Neural crest cell (in vitro differentiated cells): Measurements from ENCODE around the gene TMEM156. TPM values are rescaled to one million over a fixed set of nuclear protein-coding genes. Genes with fewer than 3 reads are reported as not detected.
"Not testable (repeated sequence)": the region's sequence is repeated elsewhere in the genome, so short reads cannot be mapped to it uniquely, and the experiment has no call there.

ENCODE experiments used
- DNase-seq: peaks from one replicate; pipeline ENCODE4 v3.0.0; 2021; ENCODE audit warnings: low read depth, mixed read lengths, low spot score
- H3K27ac Mint-ChIP-seq: one replicate; pipeline ENCODE4 v1.8.0; 2021; ENCODE audit warnings: mild to moderate bottlenecking, mixed read lengths; ENCODE audit not compliant: unreplicated experiment
- H3K27me3 Mint-ChIP-seq: 2 replicates; pipeline ENCODE4 v1.8.0; 2021; ENCODE audit warnings: low read depth, mild to moderate bottlenecking, mixed read lengths
- H3K36me3 Mint-ChIP-seq: 2 replicates; pipeline ENCODE4 v1.8.0; 2021; ENCODE audit warnings: low read depth, mild to moderate bottlenecking, mixed read lengths
- H3K4me1 Mint-ChIP-seq: 2 replicates; pipeline ENCODE4 v1.8.0; 2021; ENCODE audit warnings: mixed read lengths
- H3K4me3 Mint-ChIP-seq: one replicate; pipeline ENCODE4 v1.8.0; 2021; ENCODE audit warnings: mild to moderate bottlenecking, mixed read lengths
- H3K9me3 Mint-ChIP-seq: 2 replicates; pipeline ENCODE4 v1.8.0; 2021; ENCODE audit warnings: mixed read lengths
- total RNA-seq: library from RNA; stranded (reverse); gene quantifications from 2 replicates; pipeline ENCODE4 v1.2.1, GENCODE V29; 2021
- TF ChIP-seq, protein P1 (sequence below): fragments of 200-600 bp; sonication (generic); conservative IDR thresholded peaks from 2 replicates; pipeline ENCODE4 v1.5.0; 2021; ENCODE audit warnings: antibody characterized with exemption, mild to moderate bottlenecking

TMEM156 gene
- total RNA-seq, 1 donor from 2014 or later, result not detected

DNA sequence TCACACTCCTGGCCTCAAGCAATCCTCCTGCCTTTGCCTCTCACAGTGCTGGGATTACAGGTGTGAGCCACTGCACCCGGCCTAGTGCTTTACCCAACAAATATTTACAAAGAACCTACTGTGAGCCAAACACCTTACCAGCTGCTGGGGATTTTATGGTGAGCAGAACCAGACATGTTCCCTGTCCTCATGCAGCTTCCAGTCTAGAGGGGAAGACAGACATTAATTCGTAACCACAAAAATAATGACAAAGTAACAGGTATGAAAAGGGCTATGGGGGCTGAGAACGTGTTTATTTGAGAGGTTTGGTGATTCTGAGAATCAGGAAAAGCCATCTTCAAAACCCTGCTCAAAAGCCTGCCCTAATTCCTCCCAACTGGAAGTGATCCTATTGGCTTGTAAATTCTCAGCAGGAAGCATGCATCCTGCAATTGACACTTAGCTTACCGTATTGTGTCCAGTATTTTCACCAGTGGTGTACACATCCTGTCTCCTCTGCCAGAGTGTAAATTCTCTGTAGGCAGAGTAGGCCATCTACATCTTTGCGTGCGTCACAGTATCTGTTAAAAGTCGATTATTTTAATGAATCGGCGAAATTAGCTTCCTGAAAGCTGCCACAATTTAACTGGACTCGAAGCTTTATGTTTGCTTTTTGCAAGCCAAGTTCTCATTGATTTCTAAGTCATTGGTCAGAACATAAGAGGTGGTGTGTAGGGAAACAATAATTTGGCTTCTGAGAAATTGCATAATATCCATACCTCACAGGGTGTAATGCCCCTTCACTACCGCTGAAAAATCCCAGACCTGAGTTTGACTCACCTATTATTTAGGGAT lies 67.0 kb downstream of the TMEM156 start:
- Mint-ChIP-seq H3K27ac (no peak overlapping the region), H3K4me1 (peaks cover 4% of the 10 kb centered on the region), H3K27me3 (no peaks in the 10 kb centered on the region), H3K4me3 (no peak overlapping the region), H3K36me3 (no peaks in the 10 kb centered on the region), H3K9me3 (peaks cover 8% of the 10 kb centered on the region)
- TF ChIP-seq, protein P1, sequence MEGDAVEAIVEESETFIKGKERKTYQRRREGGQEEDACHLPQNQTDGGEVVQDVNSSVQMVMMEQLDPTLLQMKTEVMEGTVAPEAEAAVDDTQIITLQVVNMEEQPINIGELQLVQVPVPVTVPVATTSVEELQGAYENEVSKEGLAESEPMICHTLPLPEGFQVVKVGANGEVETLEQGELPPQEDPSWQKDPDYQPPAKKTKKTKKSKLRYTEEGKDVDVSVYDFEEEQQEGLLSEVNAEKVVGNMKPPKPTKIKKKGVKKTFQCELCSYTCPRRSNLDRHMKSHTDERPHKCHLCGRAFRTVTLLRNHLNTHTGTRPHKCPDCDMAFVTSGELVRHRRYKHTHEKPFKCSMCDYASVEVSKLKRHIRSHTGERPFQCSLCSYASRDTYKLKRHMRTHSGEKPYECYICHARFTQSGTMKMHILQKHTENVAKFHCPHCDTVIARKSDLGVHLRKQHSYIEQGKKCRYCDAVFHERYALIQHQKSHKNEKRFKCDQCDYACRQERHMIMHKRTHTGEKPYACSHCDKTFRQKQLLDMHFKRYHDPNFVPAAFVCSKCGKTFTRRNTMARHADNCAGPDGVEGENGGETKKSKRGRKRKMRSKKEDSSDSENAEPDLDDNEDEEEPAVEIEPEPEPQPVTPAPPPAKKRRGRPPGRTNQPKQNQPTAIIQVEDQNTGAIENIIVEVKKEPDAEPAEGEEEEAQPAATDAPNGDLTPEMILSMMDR, result no peak
- no peak for DNase-seq

DNA sequence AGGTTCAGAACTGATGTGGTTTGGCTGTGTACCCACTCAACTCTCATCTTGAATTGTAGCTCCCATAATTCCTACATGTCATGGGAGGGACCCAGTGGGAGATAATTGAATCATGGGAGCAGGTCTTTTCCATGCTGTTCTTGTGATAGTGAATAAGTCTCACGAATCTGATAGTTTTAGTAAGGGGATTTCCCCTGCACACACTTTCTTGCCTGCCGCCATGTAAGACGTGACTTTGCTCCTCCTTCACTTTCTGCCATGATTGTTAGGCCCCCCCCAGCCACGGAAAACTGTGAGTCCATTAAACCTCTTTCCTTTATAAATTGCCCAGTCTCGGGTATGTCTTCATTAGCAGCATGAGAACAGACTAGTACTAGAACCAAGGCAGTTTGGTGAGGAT lies 73.0 kb downstream of the TMEM156 start:
- H3K9me3 Mint-ChIP-seq, H3K36me3 Mint-ChIP-seq, H3K27ac Mint-ChIP-seq, H3K4me1 Mint-ChIP-seq, DNase-seq, H3K4me3 Mint-ChIP-seq, H3K27me3 Mint-ChIP-seq: not testable (repeated sequence)

DNA sequence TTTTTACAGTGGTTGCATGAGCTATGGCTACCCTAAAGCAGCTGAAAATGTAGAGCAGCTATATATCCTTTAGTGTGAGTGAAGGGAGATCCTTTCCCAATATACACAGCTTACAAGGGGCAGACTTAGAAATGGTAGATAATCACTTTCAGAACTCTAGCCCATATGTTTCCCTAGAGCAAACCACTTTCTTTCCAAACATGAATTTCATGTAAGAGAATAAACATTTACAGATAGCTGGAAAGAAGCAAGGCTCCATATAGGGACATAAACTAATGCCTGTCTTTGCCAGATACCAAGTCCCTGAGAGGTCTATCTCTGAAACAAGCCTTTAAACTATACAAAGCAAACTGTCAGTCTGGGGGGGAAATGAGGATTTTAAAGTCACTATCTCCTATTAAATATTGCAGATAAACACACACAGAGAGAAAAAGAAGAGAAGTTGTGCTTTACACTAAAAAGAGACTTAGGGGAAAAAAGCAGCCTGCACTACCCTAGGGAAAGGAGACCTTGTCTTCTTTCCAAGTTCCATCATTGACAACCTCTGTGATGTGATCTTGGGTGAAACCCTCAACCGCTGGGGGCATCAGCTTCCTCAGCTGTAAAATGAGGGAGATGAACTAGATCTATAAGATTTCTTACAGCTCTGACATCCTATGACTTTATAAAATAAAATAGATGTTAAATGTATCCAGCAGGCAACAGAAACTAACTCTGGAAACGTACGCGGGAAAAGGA lies 73.6 kb downstream of the TMEM156 start:
- TF ChIP-seq, protein P1, result no peak
- no peak overlapping the region for H3K4me3 Mint-ChIP-seq
- H3K36me3 Mint-ChIP-seq, result no peaks in the 10 kb centered on the region
- no peak for DNase-seq
- H3K27ac Mint-ChIP-seq, result no peak overlapping the region
- H3K27me3 Mint-ChIP-seq, result no peaks in the 10 kb centered on the region
- peaks cover 7% of the 10 kb centered on the region for H3K4me1 Mint-ChIP-seq
- peaks cover 7% of the 10 kb centered on the region for H3K9me3 Mint-ChIP-seq

DNA sequence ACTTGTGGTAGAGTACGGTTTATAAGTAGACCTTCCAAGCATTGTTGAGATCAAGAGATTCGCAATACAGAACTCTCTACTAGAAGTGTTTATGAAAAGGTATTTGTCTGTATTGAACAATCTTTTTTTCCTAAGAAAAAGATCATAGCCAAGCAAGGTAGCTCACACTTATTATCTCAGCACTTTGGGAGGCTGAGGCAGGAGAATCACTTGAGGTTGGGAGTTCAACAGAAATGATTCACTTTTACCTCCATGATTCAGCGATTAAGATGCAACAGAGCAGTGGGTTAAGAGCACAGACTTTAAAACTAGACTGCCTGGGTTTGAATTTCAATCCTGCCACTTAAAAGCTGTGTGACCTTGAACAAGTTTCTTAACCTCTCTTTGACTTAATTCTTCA lies 74.3 kb downstream of the TMEM156 start:
- no peak overlapping the region for H3K27ac Mint-ChIP-seq
- peaks cover 7% of the 10 kb centered on the region for H3K9me3 Mint-ChIP-seq
- no peak for DNase-seq
- no peak overlapping the region for H3K4me3 Mint-ChIP-seq
- peaks cover 7% of the 10 kb centered on the region for H3K4me1 Mint-ChIP-seq
- H3K27me3 Mint-ChIP-seq, result no peaks in the 10 kb centered on the region
- H3K36me3 Mint-ChIP-seq, result no peaks in the 10 kb centered on the region
- TF ChIP-seq, protein P1, result no peak

DNA sequence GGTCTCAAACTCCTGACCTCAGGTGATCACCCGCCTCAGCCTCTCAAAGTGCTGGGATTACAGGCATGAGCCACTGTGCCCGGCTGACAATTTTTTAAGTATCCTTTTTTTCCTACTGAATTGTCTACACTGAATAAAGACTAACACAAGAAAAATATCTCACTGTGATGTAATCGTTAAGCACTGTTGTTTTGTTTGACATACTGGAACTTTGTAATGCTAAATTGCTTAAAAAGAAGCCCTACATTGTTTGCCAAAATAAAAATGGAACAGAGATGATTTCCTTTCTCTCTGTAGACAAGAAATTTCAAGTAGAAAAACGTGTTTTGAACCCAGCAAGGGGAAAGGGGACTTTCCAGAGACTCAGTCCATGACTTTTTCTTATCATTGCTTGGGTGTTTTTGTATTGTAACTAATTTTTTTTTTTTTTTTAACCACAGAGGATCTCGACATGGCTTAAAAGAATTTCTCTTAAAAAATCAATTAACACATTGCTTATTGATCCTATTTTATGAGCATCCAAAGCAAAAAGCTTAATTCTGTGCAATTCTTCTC lies 74.9 kb downstream of the TMEM156 start:
- Mint-ChIP-seq H3K4me1 (peaks cover 7% of the 10 kb centered on the region), H3K9me3 (peaks cover 7% of the 10 kb centered on the region), H3K27me3 (no peaks in the 10 kb centered on the region)

More for the DNA sequence above, 74.9 kb downstream of the TMEM156 start:
- H3K4me3 Mint-ChIP-seq, result no peak overlapping the region
- TF ChIP-seq, protein P1, result no peak
- no peaks in the 10 kb centered on the region for H3K36me3 Mint-ChIP-seq
- no peak overlapping the region for H3K27ac Mint-ChIP-seq
- DNase-seq, result no peak
